COR-L47 (cell line): ENCODE data around the gene MSI2.
A peak's percentile ranks its signal among the peaks of the same experiment; 100 is the strongest.

Experiments used
- DNase-seq: peaks from one replicate; lab custom pipeline; 2025; lab: John Stamatoyannopoulos, UW

The MSI2 gene

DNA sequence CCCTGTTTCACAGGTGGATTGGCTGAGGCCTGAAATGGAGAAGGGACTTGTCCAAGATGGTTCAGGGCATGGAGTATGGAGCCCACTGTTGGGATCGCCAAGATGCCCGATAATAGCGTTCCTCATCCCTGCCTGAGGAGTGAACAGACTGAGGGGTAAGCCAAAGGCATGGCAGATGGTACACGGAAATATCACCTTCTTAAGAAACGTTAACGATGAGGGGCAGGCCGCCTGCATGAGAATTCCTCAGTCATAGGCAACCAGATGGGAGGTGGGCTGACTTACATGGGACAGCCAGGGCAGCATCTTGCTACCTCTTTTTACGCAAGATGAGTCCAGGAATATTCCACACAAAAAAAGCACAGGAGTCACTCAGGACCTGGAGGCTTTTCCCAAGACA is 300.7 kb downstream of the MSI2 start:
- DNase-seq = no peak

DNA sequence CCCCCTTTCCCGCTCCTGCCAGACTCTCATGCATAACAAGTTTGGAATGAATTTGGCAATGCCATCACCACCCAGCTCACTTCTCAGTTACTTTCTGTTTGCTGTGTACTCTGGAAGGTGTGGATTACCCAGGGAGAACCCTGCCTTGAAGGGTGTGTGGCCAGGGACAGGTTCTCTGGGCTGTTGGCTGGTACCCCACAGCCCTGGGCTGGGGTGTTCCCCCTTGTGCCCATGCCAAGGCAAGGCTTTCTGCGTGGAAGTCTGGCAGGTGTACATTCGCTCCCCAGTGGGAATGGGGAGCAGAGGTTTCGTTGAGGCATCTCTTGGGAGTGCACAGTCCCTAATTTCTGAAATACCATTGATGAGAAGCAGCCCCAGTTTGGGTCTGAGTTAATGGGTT is 301.1 kb downstream of the MSI2 start:
- no peak for DNase-seq

DNA sequence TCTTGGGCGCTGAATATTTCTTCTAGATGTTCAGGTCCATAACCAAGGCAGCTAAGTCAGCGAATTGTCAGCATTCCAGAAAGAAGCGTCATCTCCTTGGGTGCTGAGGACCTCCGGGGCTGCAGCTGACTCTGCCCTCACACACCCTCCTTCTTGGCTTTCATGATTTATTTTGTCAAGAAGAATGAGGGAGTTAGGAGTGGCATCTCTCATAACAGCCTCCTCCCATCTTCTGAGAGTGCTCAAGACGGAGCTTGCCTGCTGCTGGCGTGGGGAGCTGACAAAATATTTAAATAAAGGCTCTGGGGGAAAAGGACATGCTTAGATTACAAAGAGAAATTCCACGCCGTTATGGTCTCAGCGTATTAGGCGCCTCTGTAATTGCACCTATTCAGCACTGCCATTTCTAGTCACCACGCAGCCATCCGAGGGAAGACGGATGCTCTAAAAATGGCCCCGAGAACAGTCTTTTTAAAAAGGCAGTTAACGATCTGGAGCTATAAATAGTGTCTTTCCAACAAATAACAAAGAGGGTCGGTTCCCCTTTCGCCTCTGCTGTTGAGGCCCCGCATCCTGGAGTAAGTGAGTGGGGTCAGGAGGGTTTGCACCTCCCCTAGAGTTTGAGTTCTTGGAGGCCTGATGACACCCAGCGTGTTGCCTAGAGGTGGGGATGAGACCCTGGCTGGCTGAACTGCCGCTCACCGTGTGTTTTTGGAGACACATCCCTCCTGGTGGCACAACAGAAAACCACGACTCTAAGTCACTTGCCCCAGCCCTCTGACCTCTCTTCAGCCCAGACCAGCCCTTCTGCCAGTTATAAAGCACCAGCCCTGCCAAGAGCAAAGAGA is 301.7 kb downstream of the MSI2 start:
- no peak for DNase-seq

DNA sequence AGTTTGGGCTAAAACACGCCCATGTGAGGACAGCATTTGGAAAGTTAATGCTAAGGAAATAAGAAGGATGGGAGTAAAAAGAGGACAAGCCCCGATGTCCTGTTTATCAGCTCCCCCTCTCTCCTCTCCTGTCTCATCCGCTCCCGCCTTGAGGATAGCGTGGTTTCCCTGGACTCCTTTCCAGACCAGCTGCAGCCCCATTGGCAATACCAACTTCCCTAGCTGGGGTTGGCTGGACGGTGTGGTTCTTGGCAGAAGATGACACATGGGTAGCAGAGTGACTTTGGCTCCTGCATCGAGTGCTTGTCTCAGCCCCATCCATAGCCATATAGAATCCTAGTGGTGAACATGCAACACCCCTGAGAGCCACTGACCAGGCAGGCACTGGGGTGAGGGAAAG is 302.9 kb downstream of the MSI2 start:
- DNase-seq = no peak

DNA sequence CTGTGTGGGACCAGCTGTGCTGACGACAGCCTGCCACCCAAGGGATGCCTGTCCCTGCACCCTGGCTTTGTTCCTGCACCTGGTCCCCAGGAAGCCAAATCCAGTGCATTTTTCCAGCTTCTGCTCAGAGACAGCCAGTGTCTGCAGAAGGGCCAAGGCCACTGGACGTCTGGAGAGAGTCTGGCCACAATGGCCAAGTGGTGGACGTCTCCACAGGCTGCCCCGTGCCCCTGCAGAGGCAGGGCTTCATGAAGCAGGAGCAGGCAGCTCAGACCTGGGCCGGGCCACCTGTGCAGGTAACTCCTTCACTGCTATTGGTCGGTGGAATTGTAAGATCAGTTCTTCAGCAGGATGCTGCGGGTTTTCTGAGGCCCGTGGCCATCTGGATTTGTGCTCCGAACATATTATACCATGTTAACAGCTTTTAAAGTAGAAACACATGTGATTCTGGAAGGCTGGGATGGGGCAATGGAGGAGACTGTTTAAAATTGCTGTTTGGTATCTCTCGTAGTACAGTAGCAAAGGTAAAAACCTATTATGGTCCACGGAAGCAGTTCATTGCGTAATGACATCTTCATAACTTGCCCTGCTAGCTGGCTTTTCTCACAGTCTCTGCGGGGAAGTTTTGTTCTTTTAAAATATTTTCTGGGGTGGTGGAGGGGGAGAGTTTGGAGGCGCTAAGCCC is 303.5 kb downstream of the MSI2 start:
- DNase-seq = no peak

DNA sequence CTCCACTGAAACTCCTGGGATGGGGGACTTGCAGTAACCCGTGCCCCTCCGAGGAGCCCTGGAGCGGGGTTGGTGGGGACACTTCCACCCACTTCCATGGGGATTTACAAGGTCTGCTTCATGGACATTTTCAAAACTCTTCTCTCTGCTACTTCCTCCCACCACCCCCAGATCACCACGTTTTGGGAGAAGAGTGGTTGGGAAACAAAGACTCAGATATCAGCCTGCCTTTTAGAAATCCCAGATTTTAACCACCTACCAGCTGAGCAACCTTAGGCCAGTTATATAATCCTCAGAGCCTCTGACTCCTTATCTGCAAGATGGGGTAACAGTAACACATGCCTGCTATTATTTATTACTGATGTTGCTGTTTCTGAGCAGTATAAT is 304.0 kb downstream of the MSI2 start:
- DNase-seq = no peak

DNA sequence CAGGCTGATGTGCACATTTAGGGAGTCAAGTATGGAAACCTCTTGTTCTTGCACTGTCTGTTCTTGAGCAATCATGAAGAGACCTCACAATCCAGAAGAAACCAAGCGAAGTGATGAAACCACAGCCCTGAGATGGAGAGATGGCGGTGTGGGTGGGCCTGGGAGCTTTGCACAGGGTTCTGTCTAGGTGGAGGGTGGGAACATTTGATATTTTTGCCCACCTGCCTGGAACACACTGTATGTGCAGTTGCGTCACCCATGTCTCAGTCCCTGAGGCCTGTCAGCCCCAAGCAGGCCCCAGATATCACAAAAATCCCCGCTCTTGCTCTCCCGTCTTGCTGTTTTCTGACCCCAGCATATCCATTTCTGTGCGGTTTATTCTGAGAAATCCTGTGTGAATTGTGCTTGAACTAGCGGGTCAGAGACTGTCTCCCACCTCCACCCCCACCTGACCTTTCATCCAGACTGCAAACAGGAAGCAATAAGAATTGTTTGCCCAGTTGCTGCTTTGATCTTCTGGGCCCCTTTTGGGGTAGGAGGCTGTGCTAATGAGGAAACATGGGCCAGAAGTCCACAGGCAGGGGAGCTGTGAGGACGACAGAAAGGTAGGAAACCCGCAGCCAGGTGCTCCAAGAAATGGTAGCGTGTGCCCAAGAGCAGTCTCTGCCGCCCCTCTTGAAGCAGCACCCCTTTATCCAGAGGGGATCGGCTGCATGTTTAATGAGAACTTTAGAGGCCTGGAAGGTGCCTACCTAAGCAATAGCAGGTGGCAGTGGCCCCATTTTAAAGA is 304.9 kb downstream of the MSI2 start:
- no peak for DNase-seq

DNA sequence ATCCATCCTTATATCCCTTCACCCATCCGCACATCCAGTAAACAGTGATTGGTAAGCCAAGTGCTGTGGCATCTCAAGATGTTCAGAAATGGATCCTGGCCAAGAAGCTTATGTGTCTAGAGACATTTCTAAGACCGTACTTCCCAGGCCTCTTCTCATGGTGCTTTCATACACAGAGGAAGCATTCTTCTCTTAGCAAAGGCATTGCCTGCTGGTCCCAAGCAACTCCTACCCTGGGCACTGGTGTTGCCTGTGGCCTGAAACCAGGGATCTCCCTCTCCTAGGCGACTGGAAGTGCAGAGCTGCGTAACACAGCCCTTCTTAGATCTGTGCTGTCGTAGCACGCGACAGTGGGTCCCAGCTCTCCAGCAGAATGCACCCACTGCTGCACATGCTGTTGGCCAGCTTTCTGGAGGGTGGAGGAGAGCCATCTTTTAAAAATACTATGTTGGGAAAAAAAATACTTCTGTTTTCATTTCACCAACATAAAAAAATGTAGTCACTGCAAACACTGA is 305.9 kb downstream of the MSI2 start:
- no peak for DNase-seq

DNA sequence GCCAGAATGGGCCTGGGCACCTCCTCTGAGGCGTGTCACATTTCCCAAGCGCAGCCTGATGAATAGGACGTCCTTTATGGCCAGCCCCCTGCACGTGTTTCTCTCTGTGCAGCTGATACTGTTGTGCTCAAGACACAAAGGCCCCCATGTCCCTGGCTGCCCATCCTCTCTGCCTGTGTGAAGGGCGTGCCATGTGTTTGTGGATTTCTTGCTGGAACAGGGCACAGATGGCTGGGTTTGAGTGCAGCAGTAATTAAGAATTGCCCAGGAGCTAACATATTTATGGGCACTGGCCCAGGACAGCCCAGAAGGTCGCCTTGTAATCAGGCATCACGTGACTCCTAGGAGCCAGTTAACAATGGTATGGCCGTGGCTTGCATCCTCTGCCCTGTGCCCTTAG is 307.6 kb downstream of the MSI2 start:
- no peak for DNase-seq

DNA sequence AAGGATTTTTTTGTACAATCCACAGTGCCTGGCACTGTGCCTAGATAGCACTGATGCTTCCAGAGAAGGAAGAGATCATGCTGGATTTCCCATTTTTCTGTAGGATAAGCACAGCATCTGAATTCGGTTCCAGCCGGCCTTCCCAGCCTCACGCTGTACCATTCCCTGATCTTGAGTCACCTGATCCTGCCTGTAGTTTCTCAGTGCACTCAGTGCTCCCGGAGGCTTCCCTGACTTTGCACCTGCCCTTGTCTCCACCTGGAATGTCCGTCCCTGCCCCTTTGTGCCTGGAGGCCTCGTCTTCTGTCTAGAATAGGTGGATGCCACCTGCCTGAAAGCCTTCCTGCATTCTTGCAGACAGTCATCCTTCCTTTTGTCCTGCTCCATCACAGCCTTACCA is 308.9 kb downstream of the MSI2 start:
- no peak for DNase-seq

DNA sequence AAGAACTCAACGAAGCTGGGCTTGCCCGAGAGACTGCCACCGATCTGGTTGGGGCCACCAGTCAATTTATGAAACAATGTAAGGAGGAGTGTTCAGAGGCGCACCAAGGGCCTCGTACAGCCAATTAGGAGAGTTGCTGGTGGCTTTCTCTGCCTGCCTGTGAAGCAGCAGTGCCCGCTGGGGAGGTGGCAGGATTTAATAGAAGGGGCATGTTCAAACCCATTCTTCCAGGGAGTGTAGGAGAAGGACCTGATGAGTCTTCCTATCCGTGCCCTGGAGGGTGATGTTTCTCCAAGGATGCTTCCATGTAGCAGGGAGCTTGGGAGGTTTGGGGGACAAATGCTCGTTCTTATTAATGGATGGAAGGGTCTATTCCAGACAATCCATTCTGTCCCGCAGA is 310.4 kb downstream of the MSI2 start:
- peak; percentile 78 for DNase-seq

DNA sequence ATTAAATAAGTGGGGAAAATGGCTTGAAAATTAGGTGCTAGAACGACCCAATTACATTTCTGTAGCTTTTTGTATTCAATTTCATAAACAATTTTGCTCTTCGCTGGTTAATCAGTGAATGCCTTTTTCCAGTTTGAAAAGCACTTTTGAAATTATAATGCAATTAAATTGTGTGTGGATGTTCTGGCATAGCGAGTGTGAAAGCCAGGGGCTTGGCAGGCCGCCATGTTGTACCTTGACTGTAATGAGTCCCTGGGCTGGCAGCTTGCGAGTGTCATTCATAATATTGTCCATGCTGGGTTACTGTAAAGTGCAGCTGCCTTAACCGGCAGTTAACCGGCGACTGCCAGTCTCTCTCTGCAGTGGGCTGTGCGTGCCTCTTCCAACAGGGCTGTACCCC is 310.9 kb downstream of the MSI2 start:
- peak; percentile 99 for DNase-seq

DNA sequence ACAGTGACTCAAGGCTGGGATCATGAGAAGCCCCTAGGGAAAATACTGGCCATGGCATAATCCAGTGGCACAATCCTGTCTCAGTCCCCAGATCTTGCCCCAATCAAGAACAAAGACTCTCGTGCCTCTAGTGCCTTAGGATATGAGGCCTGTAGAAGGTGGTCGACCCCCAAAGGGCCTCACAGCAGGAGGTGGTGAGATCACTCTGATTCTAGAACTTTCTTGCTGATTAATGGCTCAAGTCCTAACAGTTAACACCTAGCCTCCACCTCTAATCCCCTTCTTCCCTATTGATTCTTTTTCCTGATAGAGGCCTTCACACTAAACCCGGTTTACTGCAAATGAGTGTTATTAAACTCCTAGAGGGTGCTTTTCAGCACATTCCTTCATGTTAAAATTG is 312.0 kb downstream of the MSI2 start:
- DNase-seq = no peak

DNA sequence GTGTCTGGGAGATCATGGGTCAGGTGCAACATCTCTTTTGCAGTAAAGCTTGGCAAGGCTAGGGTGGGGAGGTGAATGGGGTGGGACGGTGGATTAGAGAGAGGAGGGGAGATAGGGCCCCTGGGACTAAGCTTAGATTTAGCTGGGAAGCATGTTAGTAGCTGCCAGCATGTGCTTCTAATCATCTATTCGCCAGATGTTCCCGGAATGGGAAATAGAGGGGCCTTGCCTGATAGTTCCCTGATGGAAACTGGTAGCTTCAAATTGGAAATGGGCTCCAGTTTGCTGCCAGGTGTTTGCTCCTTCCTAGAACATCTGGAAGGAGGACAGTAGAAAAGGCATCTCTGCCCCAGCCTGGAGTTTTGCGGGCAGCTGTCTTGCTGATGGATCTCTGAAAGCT is 312.7 kb downstream of the MSI2 start:
- DNase-seq = no peak

DNA sequence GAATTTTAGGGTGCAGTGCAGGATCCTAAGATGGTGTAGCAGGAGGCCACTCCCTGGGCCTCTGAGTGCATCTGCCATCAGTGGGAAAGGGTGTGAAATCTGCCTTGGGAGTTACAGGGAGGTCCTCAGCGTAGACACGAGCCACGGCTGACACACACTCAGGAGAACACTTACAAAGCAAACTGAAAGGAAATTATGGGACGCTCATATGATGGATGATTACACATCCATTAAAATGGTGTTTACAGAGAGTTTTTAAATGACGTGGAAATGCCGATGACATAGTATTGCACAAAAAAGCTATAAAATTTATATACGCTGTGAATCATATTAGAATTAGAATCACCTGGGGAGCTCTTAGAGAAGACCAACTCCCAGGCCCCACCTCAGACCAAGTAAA is 313.5 kb downstream of the MSI2 start:
- no peak for DNase-seq

DNA sequence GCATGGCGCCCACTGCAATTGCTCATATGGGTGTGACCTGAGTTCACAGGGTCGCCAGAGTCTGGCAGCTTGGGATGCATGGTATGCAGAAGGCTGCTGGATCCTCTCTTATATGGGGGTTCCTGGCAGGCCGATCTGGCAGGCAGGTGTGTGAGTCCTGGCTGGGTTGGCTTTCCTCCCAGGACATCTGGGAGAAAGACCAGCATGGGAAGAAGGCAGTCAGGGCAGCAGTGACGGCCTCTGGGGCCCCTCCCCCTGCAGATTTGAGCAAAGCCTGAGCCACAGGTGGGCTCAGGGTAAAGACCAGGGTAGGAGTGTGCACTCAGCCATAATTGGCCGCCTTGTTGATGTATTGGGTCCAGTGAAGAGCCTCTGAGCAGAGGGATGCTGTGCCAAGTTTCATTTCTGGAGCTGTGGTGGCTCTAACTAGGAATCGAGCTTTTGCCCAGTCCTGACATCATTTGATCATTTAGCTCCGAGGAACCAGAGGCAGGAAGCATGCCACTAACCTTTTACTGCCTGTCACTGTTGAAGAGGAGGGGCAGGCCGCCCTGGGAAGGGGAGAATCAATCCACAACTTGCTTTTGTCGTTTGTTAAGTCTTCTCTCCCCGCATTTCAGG is 314.5 kb downstream of the MSI2 start:
- DNase-seq = peak; percentile 94

DNA sequence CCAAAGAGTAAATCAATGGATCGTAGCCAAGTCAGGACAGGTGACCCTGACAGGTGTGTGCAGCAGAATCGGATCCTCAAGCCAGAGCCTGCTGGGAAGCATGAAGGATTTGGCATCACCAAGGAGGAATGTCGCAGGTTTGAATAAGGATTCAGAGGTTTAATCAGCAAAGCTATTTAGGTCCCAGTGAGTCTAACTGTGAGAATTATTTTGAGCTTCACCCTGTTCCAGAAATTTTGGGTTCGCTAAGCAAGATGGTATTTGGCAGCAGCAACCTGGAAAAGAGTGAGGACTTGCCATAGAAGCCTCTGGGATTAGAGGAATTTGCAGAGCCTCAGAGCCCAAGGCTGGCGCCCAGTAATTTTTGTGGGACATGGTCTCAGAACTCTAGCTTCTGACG is 315.7 kb downstream of the MSI2 start:
- DNase-seq = peak; percentile 84

DNA sequence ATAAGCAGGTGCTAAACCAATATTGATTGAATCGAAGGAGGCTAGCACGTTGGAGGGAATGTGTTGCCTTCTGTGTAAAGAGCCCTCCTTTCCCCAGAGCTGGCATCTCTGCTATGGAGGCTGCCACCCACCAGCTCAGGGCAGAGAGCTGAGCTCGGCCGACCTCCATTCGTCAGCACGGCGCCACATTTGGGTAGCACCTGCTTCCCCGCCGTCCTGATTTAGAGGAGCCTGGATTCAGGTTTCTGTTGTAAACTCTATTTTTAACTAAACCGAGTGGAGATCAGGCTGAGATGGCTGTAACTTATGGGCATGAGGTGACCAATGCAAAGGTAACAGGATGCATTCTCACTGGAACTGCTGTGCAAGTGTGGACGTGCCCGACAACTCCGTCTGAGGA is 316.3 kb downstream of the MSI2 start:
- no peak for DNase-seq

DNA sequence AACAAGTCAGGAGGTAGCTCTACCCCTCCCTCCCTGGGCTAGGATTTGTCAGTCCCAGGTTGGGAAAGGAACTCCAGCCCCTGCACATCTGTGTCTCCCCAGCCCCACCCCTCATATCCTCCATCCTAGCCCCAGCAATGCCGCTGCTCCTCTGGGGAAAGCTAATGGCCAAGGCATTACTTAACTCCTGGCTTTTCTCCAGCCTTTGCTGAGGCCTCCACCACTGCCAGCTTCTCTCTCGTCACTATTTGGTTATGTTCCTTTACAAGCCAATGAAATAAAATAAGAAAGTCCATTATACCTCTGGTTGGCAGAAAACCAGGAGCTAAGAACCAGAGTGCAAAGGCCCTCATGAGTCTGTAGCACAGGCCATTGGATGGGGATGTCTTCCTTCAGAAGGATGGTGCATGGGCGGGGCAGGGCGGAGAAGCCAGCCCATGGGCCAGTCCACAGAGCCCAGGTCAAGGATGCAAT is 317.8 kb downstream of the MSI2 start:
- DNase-seq = no peak

DNA sequence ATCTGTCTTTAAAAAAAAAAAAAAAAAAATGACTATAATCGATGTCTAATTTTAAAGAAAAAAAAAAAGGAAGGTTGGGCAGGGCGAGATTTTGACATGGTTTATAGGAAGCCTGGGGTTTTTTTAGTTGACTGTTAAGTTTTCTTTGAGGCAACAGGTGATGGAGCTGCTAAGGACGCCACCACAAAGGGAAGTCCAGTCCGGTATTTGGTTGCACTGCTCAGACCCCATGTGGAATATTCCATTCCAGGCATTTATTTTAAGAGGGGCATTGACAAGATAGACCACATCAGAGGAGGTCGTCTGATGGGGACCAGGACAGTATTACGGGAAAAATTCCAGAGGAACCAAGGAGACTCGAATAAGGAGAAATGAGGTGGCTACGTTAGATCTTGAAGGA is 320.4 kb downstream of the MSI2 start:
- no peak for DNase-seq

DNA sequence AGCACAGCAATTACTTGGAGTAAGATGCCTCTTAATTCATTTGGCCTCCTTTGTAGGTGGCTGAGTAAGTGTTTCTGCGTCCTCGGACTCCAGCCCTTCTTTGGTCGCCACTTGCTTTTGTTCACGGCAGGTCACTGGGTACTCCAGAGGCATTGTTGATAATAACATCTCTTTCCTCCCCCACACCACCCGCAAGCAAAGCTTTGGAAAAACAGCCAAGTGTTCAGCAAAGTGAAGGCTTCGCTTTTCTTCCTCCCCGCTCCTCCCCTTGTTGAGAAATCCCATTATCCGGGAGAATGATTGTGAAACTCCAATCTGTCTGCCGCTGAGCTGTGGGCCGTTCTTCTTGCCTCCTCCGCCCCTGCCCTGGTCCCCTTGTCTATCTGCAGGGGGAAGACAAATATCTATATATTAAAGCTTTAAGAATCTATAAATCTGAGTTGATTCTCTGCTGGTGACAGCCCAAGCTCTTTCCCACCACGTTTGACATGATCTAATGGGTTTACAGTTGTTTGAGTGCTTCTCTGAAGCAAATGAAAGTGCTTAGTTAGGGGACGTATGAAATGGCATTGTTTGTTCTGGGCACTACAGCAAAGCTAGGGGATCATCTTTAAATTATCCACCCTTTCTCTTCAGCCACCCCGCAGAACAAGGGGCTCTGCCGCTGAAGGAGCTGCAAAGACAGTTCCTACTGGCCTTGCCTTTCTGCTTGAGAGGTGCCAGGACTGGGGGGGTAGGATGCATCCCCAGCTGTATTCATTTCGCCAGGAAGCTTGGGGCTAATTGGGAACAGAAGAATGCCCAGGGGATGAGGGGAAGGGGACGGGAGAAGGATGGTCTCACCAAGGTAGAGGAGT is 321.7 kb downstream of the MSI2 start:
- no peak for DNase-seq
